ENCODE data around the gene SPDYA.

Gene SPDYA

DNA sequence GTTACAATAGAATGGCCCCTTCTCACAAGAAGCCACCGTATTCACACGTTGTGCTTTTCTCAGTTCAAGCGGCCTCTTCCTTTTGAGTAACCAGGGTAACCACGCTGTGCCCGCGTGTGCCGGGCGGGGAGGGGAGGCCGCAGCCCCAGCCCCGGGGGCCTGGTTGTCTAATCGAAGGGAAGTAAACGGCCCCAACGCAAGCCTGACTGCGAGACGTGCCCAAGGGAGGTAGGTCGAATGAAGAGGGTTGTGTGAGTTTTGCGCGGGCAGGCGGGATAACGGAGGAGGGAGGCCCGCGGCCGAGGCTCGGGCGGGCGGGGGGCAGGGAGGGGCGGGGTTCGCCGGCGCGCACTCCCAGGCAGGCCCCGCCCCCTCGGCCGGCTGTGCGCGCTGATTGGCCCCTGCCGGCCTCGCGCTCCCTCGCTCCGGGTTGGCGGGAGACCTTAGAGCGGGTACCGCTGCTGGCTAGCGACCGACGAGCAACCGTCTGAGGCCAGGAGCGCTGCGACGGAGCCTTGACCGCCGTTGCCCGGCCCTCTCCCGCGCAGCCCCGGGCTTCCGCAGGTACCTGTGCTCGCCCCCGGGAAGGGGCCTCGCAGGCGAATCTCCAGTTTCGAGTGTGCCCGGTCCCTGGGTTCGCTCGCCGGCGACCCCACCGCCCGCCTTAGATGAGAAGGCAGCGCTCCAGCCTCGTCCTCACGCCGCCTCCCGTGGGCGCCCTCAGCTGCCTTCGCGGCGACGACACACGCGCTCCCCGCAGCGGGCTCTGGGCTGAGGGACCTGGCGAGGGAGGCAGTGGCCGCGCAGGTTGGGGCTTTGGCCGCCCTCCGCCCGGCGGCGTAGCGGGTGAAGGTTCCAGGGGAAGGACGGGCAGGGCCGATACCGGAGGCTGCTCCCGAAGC, at the start of gene SPDYA:
TSS of gene SPDYA (plus strand) at position 451 of the 902 bp plus-strand sequence. CDS start 5,181 bp downstream, outside the sequence.
- H3K4me3 ChIP-seq (ENCODE audit: low read length) = peak within 1 kb of the TSS; percentile 56
- peak; percentile 23 for DNase-seq (ENCODE audit: low read depth)
- TF ChIP-seq, protein P1, sequence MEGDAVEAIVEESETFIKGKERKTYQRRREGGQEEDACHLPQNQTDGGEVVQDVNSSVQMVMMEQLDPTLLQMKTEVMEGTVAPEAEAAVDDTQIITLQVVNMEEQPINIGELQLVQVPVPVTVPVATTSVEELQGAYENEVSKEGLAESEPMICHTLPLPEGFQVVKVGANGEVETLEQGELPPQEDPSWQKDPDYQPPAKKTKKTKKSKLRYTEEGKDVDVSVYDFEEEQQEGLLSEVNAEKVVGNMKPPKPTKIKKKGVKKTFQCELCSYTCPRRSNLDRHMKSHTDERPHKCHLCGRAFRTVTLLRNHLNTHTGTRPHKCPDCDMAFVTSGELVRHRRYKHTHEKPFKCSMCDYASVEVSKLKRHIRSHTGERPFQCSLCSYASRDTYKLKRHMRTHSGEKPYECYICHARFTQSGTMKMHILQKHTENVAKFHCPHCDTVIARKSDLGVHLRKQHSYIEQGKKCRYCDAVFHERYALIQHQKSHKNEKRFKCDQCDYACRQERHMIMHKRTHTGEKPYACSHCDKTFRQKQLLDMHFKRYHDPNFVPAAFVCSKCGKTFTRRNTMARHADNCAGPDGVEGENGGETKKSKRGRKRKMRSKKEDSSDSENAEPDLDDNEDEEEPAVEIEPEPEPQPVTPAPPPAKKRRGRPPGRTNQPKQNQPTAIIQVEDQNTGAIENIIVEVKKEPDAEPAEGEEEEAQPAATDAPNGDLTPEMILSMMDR (conservative IDR thresholded peaks at IDR 0.05; ENCODE audit: low read depth, low read length) = no peak

DNA sequence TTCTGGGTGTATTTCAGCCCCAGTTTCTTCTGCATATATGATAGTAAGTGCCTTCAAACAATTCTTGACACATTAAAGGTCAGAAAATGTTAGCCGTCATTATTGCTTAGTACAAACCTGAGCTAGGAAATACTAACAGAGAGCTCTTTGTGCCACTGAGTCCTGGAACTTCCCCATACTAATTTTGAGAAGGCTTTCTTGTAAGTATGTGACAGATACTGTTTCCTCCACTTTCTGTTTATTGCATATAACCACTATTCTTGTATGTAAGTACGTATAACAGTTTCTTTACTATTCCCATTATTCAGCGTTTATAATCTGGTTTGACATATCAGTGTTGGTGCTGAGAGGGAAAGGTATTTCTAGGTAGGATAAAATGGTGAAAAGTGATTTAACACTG, 49.2 kb upstream of the SPDYA start:
- TF ChIP-seq, protein P1 (conservative IDR thresholded peaks at IDR 0.05; ENCODE audit: low read depth, low read length) = no peak
- H3K4me3 ChIP-seq (ENCODE audit: low read length) = no peak overlapping the region
- no peak for DNase-seq (ENCODE audit: low read depth)

DNA sequence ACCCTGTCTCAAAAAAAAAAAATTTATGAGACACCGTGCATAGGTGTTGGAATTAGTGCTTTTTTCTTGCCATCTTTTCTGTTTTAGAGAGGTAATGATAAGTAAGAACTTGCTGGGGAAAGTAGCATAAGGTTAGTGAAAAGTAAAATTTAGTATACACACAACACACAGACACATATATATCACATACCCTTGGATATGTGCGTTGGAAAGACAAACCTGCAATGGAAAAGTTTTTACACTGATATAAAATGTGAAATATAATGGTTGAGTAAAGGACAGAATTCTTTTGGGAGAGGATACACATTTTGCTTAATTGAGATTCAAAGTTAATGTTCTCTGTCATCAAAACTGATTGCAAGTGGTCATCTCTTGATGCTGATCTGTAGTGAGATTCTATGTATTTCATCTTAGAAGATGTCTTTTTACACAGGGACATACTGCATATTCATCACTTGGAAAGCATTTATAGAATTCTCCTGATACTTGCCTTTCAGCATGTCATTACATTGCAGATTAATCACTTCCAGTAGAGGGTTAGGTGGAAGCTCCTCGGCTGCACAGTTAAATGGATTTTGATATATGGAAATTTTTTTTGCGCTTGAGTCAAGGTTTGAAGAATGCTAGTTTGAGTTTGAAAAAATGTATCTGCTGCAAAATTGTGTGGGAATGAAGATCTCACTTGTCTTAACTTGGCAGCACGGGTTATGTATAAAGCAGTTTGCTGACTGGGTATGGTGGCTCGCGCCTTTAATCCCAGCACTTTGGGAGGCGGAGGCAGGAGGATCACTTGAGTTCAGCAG, 45.5 kb upstream of the SPDYA start:
- H3K4me3 ChIP-seq (ENCODE audit: low read length) = no peak overlapping the region
- TF ChIP-seq, protein P1 (conservative IDR thresholded peaks at IDR 0.05; ENCODE audit: low read depth, low read length) = no peak
- no peak for DNase-seq (ENCODE audit: low read depth)

DNA sequence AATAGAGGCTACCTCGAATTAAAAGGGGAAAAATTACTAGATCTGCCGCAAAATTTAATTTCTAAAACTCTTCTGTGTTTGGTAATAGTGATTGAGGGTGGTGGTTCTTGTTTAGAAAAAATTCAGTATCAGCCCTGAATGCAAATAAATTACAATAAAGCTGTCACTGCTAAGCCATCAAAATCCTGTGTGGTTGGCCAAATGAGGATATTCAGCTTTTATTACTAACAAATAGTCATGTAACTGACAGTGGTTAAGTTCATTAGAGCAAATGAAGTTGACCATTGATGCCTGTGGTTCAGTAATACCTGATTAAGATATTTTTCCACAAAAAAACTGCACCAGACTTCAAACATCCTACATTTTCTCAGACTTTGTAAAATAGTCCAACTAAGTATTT, 44.6 kb upstream of the SPDYA start:
- TF ChIP-seq, protein P1 (conservative IDR thresholded peaks at IDR 0.05; ENCODE audit: low read depth, low read length) = no peak

DNA sequence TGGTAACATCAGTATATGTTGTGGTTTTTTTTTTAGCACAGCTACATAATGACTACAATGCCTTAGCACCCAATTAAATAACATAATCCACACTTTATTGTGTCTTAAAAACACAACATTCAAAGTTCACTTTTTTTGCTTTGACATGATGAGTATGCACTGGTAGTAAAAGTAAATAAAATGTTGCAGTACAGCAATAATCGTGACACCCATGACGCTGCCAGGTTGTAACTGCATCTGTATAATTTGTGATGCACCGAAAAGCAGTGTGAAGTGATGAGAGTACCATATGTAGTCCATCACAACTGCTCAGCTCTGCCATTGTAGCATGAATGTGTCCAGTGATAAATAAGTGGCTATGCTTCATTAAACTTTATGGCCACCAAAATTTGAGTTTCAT, 43.3 kb upstream of the SPDYA start:
- no peak for DNase-seq (ENCODE audit: low read depth)
- TF ChIP-seq, protein P1 (conservative IDR thresholded peaks at IDR 0.05; ENCODE audit: low read depth, low read length) = no peak
- no peak overlapping the region for H3K4me3 ChIP-seq (ENCODE audit: low read length)

More for the DNA sequence above, 44.6 kb upstream of the SPDYA start:
- DNase-seq (ENCODE audit: low read depth) = no peak
- H3K4me3 ChIP-seq (ENCODE audit: low read length) = no peak overlapping the region

DNA sequence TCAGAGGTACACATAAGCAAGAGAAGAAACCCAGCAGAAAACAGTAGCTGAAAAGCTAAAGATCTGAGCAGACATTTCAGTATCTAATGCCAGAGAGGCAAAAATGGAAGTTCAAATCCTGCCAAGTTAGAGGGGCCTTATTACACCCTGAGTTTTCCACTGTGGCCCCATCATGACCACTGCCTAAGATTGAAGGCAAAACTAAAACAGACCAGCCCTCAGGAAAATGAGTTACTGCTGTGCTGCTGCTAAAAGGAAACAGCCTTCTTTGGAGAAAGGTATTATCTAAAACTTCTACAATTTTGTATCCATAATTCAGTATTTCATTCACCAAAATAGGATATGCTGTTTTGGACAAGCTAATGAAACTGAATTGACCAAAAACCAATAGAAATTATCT, 42.2 kb upstream of the SPDYA start:
- TF ChIP-seq, protein P1 (conservative IDR thresholded peaks at IDR 0.05; ENCODE audit: low read depth, low read length) = no peak
- no peak overlapping the region for H3K4me3 ChIP-seq (ENCODE audit: low read length)
- no peak for DNase-seq (ENCODE audit: low read depth)
